Caki2 (cell line): ENCODE data around the gene DSP. TPM values are rescaled to one million over a fixed set of nuclear protein-coding genes. Genes with fewer than 3 reads are reported as not detected.

Source experiments
- DNase-seq: peaks from one replicate; pipeline ENCODE4 v3.0.0-alpha.2; 2015; ENCODE audit warnings: low read depth
- in situ Hi-C: cut with HindIII; loops from 2 replicates; pipeline ENCODE4 v1.10.0; 2016; ENCODE audit warnings: low sequenced_read_pairs, low pct_unique_long_range_greater_than_20kb, mixed read lengths
- total RNA-seq: library from RNA; depleted of rRNA; stranded (reverse); fragments of >200 nt; shearing (Covaris generic); gene quantifications from 2 replicates; pipeline ENCODE4 v1.2.3, GENCODE V29; 2014; ENCODE audit warnings: low replicate concordance; rRNA removed

Gene DSP, protein sequence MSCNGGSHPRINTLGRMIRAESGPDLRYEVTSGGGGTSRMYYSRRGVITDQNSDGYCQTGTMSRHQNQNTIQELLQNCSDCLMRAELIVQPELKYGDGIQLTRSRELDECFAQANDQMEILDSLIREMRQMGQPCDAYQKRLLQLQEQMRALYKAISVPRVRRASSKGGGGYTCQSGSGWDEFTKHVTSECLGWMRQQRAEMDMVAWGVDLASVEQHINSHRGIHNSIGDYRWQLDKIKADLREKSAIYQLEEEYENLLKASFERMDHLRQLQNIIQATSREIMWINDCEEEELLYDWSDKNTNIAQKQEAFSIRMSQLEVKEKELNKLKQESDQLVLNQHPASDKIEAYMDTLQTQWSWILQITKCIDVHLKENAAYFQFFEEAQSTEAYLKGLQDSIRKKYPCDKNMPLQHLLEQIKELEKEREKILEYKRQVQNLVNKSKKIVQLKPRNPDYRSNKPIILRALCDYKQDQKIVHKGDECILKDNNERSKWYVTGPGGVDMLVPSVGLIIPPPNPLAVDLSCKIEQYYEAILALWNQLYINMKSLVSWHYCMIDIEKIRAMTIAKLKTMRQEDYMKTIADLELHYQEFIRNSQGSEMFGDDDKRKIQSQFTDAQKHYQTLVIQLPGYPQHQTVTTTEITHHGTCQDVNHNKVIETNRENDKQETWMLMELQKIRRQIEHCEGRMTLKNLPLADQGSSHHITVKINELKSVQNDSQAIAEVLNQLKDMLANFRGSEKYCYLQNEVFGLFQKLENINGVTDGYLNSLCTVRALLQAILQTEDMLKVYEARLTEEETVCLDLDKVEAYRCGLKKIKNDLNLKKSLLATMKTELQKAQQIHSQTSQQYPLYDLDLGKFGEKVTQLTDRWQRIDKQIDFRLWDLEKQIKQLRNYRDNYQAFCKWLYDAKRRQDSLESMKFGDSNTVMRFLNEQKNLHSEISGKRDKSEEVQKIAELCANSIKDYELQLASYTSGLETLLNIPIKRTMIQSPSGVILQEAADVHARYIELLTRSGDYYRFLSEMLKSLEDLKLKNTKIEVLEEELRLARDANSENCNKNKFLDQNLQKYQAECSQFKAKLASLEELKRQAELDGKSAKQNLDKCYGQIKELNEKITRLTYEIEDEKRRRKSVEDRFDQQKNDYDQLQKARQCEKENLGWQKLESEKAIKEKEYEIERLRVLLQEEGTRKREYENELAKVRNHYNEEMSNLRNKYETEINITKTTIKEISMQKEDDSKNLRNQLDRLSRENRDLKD (N-terminal part only)
- 18.4 and 20.9 TPM in 2 replicates for total RNA-seq

DNA sequence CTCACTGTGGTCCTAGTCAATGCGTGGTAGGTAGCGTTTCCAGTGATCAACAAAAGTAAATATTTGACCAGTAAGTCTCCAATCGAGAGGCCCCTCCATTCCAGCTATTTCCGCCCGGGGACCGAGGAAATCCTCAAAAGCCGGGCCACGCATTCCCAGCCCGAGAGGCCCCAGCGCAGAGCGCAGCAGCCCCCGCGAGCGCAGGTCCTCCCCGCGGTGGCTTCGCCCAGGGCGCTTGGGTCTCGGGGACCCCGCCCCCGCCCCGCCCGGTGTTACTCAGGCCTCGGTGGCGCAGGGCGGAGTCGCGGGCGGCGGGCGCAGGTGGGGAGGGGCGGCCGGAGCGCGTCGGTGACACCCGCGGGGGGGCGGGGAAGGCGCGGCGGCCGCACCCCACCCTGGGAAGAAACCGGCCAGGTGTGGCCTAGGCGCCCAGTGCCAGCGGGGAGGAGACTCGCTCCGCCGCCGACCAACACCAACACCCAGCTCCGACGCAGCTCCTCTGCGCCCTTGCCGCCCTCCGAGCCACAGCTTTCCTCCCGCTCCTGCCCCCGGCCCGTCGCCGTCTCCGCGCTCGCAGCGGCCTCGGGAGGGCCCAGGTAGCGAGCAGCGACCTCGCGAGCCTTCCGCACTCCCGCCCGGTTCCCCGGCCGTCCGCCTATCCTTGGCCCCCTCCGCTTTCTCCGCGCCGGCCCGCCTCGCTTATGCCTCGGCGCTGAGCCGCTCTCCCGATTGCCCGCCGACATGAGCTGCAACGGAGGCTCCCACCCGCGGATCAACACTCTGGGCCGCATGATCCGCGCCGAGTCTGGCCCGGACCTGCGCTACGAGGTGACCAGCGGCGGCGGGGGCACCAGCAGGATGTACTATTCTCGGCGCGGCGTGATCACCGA lies at the start of gene DSP:
Gene DSP, plus strand, starts transcription at position 497 of the 890 bp plus-strand sequence. Its CDS starts 245 bp downstream, at position 742.
- DNase-seq = peak; percentile 76
- in situ Hi-C loops = no loop called here

DNA sequence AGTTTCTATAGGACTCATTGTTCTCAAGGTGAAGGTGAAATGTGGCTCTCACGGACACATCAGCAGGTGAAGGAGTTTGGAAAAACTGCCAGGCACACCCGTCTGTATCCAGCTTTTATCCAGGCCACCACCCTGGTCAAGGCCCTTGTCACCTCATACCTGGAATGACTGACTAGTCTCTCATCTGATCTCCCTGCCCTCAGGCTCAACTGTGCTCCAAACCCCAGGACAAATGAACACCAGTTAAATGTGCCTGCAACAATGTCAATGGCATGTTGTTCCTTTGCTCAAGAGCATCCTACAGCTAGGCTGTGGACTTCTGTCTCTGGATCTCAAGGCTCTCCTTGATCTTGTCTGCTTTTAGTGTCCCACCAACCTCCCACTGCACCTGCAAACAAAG lies 47.6 kb upstream of the DSP start:
- in situ Hi-C loops = no loop called here
- no peak for DNase-seq

DNA sequence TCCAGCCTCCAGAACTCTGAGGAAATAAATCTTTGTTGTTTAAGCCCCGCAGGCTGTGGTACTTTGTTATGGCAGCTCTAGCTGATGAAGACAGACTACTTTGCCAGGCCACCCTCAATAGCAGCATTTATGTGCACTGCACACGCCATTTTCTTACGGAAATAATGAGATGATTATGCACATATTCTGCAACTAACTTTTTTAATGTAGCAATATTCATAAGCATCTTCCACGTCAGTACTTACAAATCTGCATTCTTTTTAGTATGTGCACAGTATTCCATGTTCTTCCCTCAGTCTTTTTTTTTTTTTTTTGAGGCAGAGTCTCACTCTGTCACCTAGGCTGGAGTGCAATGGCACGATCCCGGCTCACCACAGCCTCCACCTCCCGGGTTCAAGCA lies 46.8 kb upstream of the DSP start:
- no peak for DNase-seq
- in situ Hi-C loops = no loop called here

DNA sequence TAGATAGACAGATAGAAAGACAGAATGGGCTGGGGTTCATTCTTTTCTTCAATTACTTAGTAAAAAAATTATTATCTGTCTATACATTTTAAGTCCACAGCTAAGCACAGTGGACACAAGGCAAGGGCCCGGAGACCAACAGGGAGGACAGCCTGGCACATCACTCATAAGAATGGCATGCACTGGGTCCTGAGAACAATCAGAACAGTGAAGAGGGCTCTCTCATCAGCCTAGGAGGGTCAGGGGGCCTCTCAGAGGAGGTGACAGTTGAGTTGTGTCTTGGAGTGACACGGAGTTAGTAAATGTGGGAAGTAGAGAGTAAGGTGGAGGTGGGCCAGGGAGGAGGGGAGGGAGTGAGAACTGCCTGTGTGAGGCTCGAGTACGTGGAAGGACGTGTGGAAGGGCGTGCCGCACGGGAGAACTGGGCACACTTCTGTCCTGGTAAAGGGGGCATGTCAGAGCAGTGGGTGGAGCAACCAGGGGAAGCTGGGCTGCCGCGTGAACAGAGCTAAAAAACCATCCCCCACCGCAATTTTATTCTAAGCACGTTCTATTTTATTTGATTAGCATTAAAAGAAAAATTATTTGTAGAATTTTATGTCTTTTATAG lies 45.1 kb upstream of the DSP start:
- DNase-seq = no peak
- in situ Hi-C loops = no loop called here

DNA sequence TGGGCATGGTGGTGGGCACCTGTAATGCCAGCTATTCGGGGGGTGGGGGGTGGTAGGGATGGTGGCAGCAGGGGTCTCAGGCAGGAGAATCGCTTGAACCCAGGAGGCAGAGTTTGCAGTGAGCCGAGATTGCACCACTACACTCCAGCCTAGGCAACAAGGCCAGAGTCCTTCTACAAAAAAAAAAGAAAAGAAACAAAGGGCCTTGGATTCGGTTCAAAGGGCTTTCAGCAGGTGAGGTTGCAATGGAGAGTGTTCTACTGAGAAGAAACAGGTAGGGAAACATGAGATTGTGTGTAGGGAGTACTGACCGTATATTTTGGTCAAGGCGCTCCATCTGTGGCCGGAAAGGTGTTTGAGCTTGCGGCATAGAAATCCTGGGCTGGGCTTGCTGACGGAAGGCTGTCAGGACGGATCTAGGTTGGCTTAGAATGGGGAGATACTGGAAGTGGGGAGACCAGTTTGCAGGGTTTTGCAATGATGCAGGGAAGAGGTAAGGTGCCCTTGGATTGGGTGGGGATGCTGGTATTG lies 40.7 kb upstream of the DSP start:
- in situ Hi-C loops = no loop called here
- DNase-seq = no peak

DNA sequence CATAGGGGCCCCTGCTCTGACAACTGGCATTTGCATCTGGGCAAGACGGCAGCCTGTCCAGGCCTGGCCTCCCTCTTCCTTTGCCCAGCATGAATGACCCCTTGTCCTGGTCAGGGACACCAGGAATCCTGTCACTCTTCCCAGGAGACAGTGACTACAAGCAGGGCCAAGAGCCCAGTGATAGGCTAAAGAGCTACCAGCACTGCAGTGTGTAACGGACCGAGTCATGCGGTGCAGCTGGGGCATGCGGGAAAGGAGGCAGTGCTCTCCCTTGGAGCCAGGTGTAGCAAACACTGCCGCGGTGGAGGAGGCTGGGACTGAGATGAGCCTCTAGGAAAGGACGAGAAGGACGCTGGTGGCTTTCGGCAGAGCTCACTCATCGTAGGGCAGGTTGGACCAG lies 38.7 kb upstream of the DSP start:
- DNase-seq = peak; percentile 16
- in situ Hi-C loops = no loop called here

DNA sequence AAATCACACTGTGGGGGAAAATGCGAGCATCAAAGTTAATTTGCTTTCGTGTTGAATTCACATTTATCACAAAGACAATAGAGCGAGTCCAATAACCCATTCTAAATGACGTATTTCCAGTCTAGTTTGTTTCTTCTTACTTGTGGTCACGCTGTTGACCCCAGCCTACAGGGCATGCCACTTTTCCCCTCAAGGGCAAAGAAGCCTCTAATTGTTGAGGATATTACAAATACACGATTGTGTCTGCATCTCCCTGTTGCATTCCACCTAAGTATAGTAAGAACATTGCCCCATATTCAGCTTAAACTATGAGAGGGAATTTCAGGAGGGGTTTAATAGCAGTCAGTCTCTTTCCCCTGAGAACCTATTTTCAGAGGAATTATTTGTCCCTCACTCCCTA lies 37.4 kb upstream of the DSP start:
- DNase-seq = no peak
- in situ Hi-C loops = no loop called here

DNA sequence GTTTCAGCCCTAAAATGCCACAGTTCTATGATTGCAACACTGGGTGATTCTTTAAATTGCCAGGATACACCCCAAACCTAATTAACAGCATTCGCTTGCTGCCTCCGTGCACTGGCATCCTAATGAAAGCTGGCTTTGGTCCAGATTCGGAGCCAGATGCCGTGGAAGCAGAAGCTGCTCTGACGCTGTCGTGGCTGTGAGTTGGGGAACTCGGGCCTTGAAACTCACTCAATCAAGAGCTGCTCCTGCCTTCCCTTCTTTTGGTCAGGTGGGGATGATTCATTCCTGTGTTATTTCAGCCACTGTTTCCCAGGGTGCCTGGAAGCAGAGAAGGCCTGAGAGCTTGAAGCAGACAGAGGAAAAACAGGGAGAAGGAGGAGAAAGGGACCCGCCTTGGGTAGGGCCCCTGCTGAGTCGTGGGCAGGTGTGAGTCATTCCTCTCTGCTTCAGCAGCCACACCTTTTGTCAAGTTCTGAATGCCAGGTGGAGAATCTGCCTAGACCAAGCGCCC lies 36.2 kb upstream of the DSP start:
- peak; percentile 99 for DNase-seq
- in situ Hi-C loops = no loop called here

DNA sequence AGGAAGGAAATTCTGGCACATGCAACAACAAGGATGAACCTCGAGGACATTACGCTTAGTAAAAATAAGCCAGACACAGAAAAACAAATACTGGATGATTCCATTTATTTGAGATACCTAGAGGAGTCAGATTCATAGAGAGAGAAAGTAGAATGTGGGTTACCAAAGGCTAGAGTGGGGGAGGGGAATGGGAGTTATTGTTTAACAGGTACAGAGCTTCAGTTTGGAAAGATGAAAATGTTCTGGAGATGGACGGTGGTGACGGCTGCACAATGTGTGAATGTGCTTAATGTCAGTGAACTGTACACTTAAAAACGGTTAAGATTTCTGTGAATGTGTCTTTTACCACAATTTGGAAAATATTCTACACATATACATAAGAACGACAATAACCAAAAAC lies 33.9 kb upstream of the DSP start:
- DNase-seq = no peak
- in situ Hi-C loops = no loop called here

DNA sequence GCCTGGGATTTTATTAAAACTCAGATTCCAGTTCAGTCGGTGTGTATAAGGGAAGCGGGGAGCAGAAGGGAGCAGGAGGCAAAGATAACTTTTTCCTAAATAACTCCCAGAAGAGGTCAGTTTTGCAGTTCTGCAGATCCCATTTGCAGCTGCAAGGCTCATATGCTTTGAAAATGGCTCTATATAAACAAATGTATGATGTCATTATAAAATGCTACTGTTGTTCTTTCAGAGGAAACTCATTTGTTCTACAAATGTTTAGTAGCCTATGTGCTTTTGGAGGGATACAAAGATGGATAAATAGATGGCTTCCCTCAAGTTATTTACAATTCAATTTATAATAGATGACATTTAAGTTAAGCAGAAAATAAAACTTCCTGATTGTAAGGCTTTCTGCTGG lies 29.2 kb upstream of the DSP start:
- in situ Hi-C loops = no loop called here
- no peak for DNase-seq

DNA sequence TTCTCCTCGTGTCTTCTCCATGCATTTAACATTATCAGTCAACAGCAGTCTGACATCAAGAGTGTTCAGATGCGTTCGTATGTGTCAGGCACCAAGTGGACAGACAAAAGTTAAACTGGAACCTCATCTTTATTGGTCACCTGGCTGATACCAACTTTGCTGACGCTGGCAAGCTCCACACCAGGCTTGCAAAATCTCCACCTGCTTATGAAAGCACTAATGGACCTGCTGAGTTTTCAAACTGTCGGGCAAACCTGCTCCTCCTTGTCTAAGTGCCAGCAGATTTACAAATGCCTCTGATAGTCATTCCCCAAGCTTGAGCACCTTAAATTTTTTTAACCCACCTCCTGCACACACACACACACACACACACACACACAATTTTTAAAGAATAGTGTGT lies 27.9 kb upstream of the DSP start:
- in situ Hi-C loops = no loop called here
- DNase-seq = no peak

DNA sequence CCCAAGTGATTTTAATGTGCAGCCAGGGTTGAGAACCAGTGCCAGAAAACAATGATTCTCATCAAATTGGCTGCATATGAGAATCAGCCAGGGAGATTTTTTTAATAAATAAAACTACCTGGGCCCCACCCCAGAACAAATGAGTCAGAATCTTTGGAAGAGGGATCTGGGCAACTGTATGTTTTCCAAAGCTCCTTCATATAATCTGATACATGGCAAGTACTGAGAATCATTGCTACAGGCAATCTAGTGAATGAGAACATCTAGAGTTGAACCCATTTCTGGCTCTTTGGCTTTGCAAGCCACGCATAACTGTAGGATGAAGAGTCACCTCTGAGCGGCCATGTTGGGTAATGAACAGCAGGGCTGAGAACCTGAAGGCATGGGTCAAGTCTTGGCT lies 26.1 kb upstream of the DSP start:
- in situ Hi-C loops = no loop called here
- DNase-seq = no peak

DNA sequence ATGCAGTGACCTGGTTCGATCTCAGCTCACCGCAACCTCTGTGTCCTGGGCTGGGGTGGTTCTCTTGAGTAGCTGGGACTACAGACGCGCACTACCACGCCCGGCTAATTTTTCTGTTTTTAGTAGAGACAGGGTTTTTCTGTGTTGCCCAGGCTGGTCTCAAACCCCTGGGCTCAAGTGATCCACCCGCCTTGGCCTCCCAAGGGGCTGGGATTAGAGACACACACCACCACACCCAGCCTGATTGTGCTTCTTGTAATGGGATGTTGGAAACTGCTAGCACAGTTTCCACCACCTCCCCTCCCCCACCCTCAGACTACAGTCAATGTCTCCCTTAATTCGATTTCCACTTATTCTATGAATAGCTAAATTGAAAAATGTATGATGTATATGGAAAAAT lies 22.6 kb upstream of the DSP start:
- no peak for DNase-seq
- in situ Hi-C loops = no loop called here

DNA sequence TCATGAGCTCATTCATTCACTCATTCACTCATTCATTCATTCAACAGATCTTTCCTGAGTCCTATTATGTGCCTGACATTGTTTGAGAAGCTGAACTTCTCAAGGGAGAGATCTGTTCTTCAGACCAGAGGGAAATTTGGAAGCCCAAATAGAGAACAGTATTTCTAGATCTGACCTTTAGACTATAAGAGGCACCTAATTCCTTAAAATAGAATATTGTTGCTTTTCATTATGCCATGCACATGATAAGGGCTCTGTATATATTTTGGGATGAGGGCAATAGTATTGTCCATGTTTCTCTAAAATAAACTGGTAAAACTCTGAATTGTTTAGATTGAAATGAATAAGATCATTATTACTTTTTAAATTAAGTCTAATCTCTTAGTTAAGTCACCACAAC lies 18.6 kb upstream of the DSP start:
- DNase-seq = no peak
- in situ Hi-C loops = no loop called here

DNA sequence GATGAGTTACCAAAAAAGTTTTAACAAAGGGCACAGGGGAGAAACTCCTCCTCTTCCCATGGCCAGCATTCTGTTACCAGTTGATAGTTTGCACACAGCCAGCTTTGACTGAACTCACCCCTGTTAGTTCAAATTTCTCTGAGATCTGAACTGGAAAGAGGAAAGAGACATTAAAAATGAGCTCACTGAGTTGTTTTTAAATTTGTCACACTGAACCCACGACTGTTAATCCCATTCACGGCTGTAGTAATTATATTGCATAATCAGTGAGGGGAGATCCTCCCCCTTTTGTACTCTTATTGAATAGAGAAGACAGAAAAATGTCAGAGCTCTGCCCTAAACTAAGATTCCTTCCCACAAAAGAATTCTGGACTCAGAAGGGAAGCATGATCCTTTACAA lies 17.5 kb upstream of the DSP start:
- in situ Hi-C loops = no loop called here
- DNase-seq = no peak

DNA sequence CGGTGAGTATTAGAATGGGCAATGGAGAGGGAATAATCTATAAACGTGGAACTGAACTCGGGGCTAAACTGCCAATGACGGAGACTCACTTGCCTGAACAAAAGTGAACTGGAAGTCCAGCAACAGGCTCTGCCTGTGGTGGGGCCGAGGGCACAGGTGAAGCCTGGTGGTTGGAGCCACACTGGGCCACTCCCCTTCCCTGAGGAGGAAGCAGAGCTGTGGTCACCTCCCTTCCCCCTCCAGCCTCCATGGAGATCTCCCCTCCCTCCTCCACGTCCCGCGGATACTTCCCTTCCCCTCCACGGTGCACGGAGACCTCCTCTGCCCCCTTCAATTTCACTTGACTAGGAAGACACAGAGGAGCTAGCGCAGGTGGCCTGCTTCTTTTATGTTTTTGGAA lies 14.7 kb upstream of the DSP start:
- in situ Hi-C loops = no loop called here
- DNase-seq = no peak

DNA sequence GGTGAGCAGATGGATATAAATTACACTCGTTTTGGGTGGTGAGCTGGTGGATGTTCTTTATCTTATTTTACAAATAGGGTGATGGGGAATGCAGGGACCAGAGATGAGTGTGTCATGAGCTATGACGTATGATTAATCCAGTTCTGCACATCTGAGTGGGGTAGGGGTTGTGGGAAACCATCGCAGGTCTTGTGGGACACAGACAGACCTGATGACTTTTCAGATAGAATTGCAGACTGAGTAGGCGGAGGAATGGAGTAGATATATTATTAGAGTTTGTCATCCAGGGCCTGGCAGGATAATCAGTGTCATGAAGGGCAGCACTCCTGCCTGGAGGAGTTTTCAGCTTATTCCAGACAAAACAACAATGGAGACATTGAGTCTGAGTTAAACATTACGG lies 12.9 kb upstream of the DSP start:
- DNase-seq = peak; percentile 59
- in situ Hi-C loops = no loop called here
